Medulla oblongata (tissue), 1 donor: ENCODE results near the gene VSTM4.

Experiments
- DNase-seq: peaks from one replicate; pipeline ENCODE4 v3.0.0-alpha.2; 2015; ENCODE audit errors: extremely low spot score

VSTM4 gene

GRCh38 chr10:49116509-49117375, 1.4 kb upstream of the VSTM4 start:
- DNase-seq, result no peak

- DNase-seq, result no peak
Observed at GRCh38 chr10:49115796-49116508, 630 bp upstream of the VSTM4 start.

- peak; percentile 50 for DNase-seq
Observed at GRCh38 chr10:49114718-49115014, 656 bp downstream of the VSTM4 start.

- DNase-seq, result no peak
Observed at GRCh38 chr10:49113741-49114141, 1.6 kb downstream of the VSTM4 start.

- no peak for DNase-seq
Observed at GRCh38 chr10:49112851-49113250, 2.5 kb downstream of the VSTM4 start.

- DNase-seq, result no peak
Observed at GRCh38 chr10:49112098-49112497, 3.2 kb downstream of the VSTM4 start.

- no peak for DNase-seq
Observed at GRCh38 chr10:49111320-49111698, 4.0 kb downstream of the VSTM4 start.

- no peak for DNase-seq
Observed at GRCh38 chr10:49110684-49111319, 4.5 kb downstream of the VSTM4 start.

GRCh38 chr10:49109669-49110340, 5.5 kb downstream of the VSTM4 start:
- no peak for DNase-seq

GRCh38 chr10:49108656-49109055, 6.7 kb downstream of the VSTM4 start:
- DNase-seq, result no peak

- DNase-seq, result no peak
Observed at GRCh38 chr10:49107887-49108267, 7.4 kb downstream of the VSTM4 start.

- DNase-seq, result no peak
Observed at GRCh38 chr10:49107111-49107886, 8.0 kb downstream of the VSTM4 start.

- DNase-seq, result peak; percentile 64
Observed at GRCh38 chr10:49106451-49106850, 8.9 kb downstream of the VSTM4 start.

GRCh38 chr10:49105076-49105475, 10.2 kb downstream of the VSTM4 start:
- no peak for DNase-seq

GRCh38 chr10:49104323-49104722, 11.0 kb downstream of the VSTM4 start:
- no peak for DNase-seq

- no peak for DNase-seq
Observed at GRCh38 chr10:49103761-49104160, 11.6 kb downstream of the VSTM4 start.

- no peak for DNase-seq
Observed at GRCh38 chr10:49099046-49099445, 16.3 kb downstream of the VSTM4 start.

- no peak for DNase-seq
Observed at GRCh38 chr10:49096890-49097445, 18.4 kb downstream of the VSTM4 start.

- no peak for DNase-seq
Observed at GRCh38 chr10:49094646-49095045, 20.7 kb downstream of the VSTM4 start.

GRCh38 chr10:49093922-49094321, 21.4 kb downstream of the VSTM4 start:
- no peak for DNase-seq

- DNase-seq, result no peak
Observed at GRCh38 chr10:49092477-49092876, 22.8 kb downstream of the VSTM4 start.
